ENCODE data around the gene SLC17A8. TPM values are rescaled to one million over a fixed set of nuclear protein-coding genes. Genes with fewer than 3 reads are reported as not detected.

The SLC17A8 gene
- total RNA-seq, 1 donor from 2014 or later: not detected

- no peak for DNase-seq (ENCODE audit: low read depth in 2 of 2)
Measured at GRCh38 chr12:100368066-100368465, 11.2 kb downstream of the SLC17A8 start.

- no peak for DNase-seq (ENCODE audit: low read depth in 2 of 2)
Measured at GRCh38 chr12:100371146-100371545, 14.3 kb downstream of the SLC17A8 start.

- DNase-seq (ENCODE audit: low read depth in 2 of 2): no peak
Measured at GRCh38 chr12:100372853-100373640, 16.2 kb downstream of the SLC17A8 start.

- DNase-seq (ENCODE audit: low read depth in 2 of 2): peak in 1 of 2 donors; percentile 11
Measured at GRCh38 chr12:100375038-100375735, 18.3 kb downstream of the SLC17A8 start.

- no peak for DNase-seq (ENCODE audit: low read depth in 2 of 2)
Measured at GRCh38 chr12:100376161-100376560, 19.3 kb downstream of the SLC17A8 start.

- DNase-seq (ENCODE audit: low read depth in 2 of 2): no peak
Measured at GRCh38 chr12:100381379-100381778, 24.5 kb downstream of the SLC17A8 start.

- no peak for DNase-seq (ENCODE audit: low read depth in 2 of 2)
Measured at GRCh38 chr12:100382338-100382737, 25.5 kb downstream of the SLC17A8 start.

- no peak for DNase-seq (ENCODE audit: low read depth in 2 of 2)
Measured at GRCh38 chr12:100383586-100384558, 27.0 kb downstream of the SLC17A8 start.

GRCh38 chr12:100384559-100384935 is 27.7 kb downstream of the SLC17A8 start:
- DNase-seq (ENCODE audit: low read depth in 2 of 2): no peak

- DNase-seq (ENCODE audit: low read depth in 2 of 2): no peak
Measured at GRCh38 chr12:100388382-100388781, 31.5 kb downstream of the SLC17A8 start.

- DNase-seq (ENCODE audit: low read depth in 2 of 2): peak; percentile 12 to 25
Measured at GRCh38 chr12:100391856-100392255, 35.0 kb downstream of the SLC17A8 start.

GRCh38 chr12:100393200-100393599 is 36.3 kb downstream of the SLC17A8 start:
- DNase-seq (ENCODE audit: low read depth in 2 of 2): no peak

GRCh38 chr12:100395811-100396210 is 38.9 kb downstream of the SLC17A8 start:
- DNase-seq (ENCODE audit: low read depth in 2 of 2): no peak

- no peak for DNase-seq (ENCODE audit: low read depth in 2 of 2)
Measured at GRCh38 chr12:100398307-100398706, 41.4 kb downstream of the SLC17A8 start.

- DNase-seq (ENCODE audit: low read depth in 2 of 2): no peak
Measured at GRCh38 chr12:100399095-100399494, 42.2 kb downstream of the SLC17A8 start.

GRCh38 chr12:100401660-100402059 is 44.8 kb downstream of the SLC17A8 start:
- DNase-seq (ENCODE audit: low read depth in 2 of 2): peak in 1 of 2 donors; percentile 58

GRCh38 chr12:100402763-100403162 is 45.9 kb downstream of the SLC17A8 start:
- no peak for DNase-seq (ENCODE audit: low read depth in 2 of 2)

GRCh38 chr12:100403446-100403845 is 46.6 kb downstream of the SLC17A8 start:
- peak in 1 of 2 donors; percentile 35 for DNase-seq (ENCODE audit: low read depth in 2 of 2)

GRCh38 chr12:100404769-100405407 is 48.0 kb downstream of the SLC17A8 start:
- peak; percentile 60 to 66 for DNase-seq (ENCODE audit: low read depth in 2 of 2)

GRCh38 chr12:100413001-100413400 is 56.1 kb downstream of the SLC17A8 start:
- no peak for DNase-seq (ENCODE audit: low read depth in 2 of 2)

GRCh38 chr12:100414739-100415138 is 57.9 kb downstream of the SLC17A8 start:
- DNase-seq (ENCODE audit: low read depth in 2 of 2): no peak

Measured in lung microvascular endothelial cell (primary cell).